Ramos (cell line): Measurements from ENCODE around the gene PRRG1.
"Not testable (repeated sequence)": the region's sequence is repeated elsewhere in the genome, so short reads cannot be mapped to it uniquely, and the experiment has no call there.

ENCODE experiments used
- in situ Hi-C: fragments of 300-500 bp; cut with MboI; formaldehyde crosslinking; loops from one replicate; pipeline ENCODE4 v1.14.3; 2022; ENCODE audit warnings: low sequenced_read_pairs; ENCODE audit not compliant: unreplicated experiment

Gene PRRG1

GRCh38 chrX:37371578-37371991 lies 22.4 kb downstream of the PRRG1 start:
- in situ Hi-C loops: no loop called here

GRCh38 chrX:37378404-37378803 lies 29.2 kb downstream of the PRRG1 start:
- in situ Hi-C loops: no loop called here

- in situ Hi-C loops: no loop called here
Measured at GRCh38 chrX:37378830-37379229, 29.7 kb downstream of the PRRG1 start.

GRCh38 chrX:37380256-37380655 lies 31.1 kb downstream of the PRRG1 start:
- in situ Hi-C loops: no loop called here

GRCh38 chrX:37380924-37381323 lies 31.8 kb downstream of the PRRG1 start:
- in situ Hi-C loops: no loop called here

- in situ Hi-C loops: no loop called here
Measured at GRCh38 chrX:37383313-37383712, 34.1 kb downstream of the PRRG1 start.

- in situ Hi-C loops: no loop called here
Measured at GRCh38 chrX:37388413-37388812, 39.2 kb downstream of the PRRG1 start.

GRCh38 chrX:37405956-37406355 lies 56.8 kb downstream of the PRRG1 start:
- in situ Hi-C loops: no loop called here

GRCh38 chrX:37407736-37408135 lies 58.6 kb downstream of the PRRG1 start:
- in situ Hi-C loops: no loop called here

- in situ Hi-C loops: no loop called here
Measured at GRCh38 chrX:37409278-37409677, 60.1 kb downstream of the PRRG1 start.

- in situ Hi-C loops: no loop called here
Measured at GRCh38 chrX:37420185-37420584, 71.0 kb downstream of the PRRG1 start.

- in situ Hi-C loops: no loop called here
Measured at GRCh38 chrX:37420756-37421155, 71.6 kb downstream of the PRRG1 start.

GRCh38 chrX:37424000-37424429 lies 74.9 kb downstream of the PRRG1 start:
- in situ Hi-C loops: no loop called here

GRCh38 chrX:37425370-37425769 lies 76.2 kb downstream of the PRRG1 start:
- in situ Hi-C loops: no loop called here

GRCh38 chrX:37428962-37429361 lies 79.8 kb downstream of the PRRG1 start:
- in situ Hi-C loops: not testable (repeated sequence)

GRCh38 chrX:37434362-37434761 lies 85.2 kb downstream of the PRRG1 start:
- in situ Hi-C loops: no loop called here

- in situ Hi-C loops: no loop called here
Measured at GRCh38 chrX:37437160-37437559, 88.0 kb downstream of the PRRG1 start.

GRCh38 chrX:37441377-37441776 lies 92.2 kb downstream of the PRRG1 start:
- in situ Hi-C loops: no loop called here

GRCh38 chrX:37445182-37445581 lies 96.0 kb downstream of the PRRG1 start:
- in situ Hi-C loops: no loop called here

GRCh38 chrX:37453821-37454220 lies 104.7 kb downstream of the PRRG1 start:
- in situ Hi-C loops: no loop called here

GRCh38 chrX:37454537-37455285 lies 105.5 kb downstream of the PRRG1 start:
- in situ Hi-C loops: no loop called here

- in situ Hi-C loops: no loop called here
Measured at GRCh38 chrX:37455381-37455780, 106.2 kb downstream of the PRRG1 start.
